ENCODE measurements around the gene DDX41. TPM values are rescaled to one million over a fixed set of nuclear protein-coding genes. Genes with fewer than 3 reads are reported as not detected.

The DDX41 gene
- total and polyA plus RNA-seq, 2 of the 13 experiments (the other 11 are each of a cell fraction or from before 2014, with no cell fraction given) = 62.8 to 105 TPM

GRCh38 chr5:177476531-177477233 is 40.1 kb downstream of the DDX41 start (continued):
- TF ChIP-seq SIN3A (IDR thresholded peaks at IDR 0.05; ENCODE audit: borderline replicate concordance, low read depth, low read length) (no peak), HMGXB3 (CRISPR knock-in tag; IDR thresholded peaks at IDR 0.05; ENCODE audit: borderline replicate concordance) (no peak), ZNF224 (CRISPR knock-in tag; IDR thresholded peaks at IDR 0.05) (no peak), ETV6 (CRISPR knock-in tag; conservative IDR thresholded peaks at IDR 0.05) (no peak), ZNF556 (CRISPR knock-in tag; IDR thresholded peaks at IDR 0.05; ENCODE audit: borderline replicate concordance) (no peak), ZBTB33 (CRISPR knock-in tag; IDR thresholded peaks at IDR 0.05) (peak; percentile 77), ZNF747 (CRISPR knock-in tag; IDR thresholded peaks at IDR 0.05; ENCODE audit: borderline replicate concordance) (no peak), SP5 (CRISPR knock-in tag; IDR thresholded peaks at IDR 0.05; ENCODE audit: borderline replicate concordance, low read depth) (0 out of 2 replicates have a peak, but pooled peaks have one; percentile 13), ETV5 (CRISPR knock-in tag; IDR thresholded peaks at IDR 0.05; ENCODE audit: borderline replicate concordance) (peak; percentile 17; the same call in 1 of the 2 replicates), ZNF180 (CRISPR knock-in tag; IDR thresholded peaks at IDR 0.05; ENCODE audit: borderline replicate concordance, low read depth) (no peak), NFYC (CRISPR knock-in tag; IDR thresholded peaks at IDR 0.05) (0 out of 2 replicates have a peak, but pooled peaks have one; percentile 23), RORA (CRISPR knock-in tag; IDR thresholded peaks at IDR 0.05) (no peak), ZNF282 (IDR thresholded peaks at IDR 0.05; ENCODE audit: partially characterized antibody) (no peak), ZNF10 (CRISPR knock-in tag; IDR thresholded peaks at IDR 0.05; ENCODE audit: borderline replicate concordance, low read depth) (no peak), ZNF768 (CRISPR knock-in tag; IDR thresholded peaks at IDR 0.05) (peak; percentile 87), CHCHD3 (CRISPR knock-in tag; IDR thresholded peaks at IDR 0.05) (no peak), ATF7 (IDR thresholded peaks at IDR 0.05) (no peak), ATF7 (CRISPR knock-in tag; IDR thresholded peaks at IDR 0.05) (no peak)
- TF ChIP-seq, protein P1, sequence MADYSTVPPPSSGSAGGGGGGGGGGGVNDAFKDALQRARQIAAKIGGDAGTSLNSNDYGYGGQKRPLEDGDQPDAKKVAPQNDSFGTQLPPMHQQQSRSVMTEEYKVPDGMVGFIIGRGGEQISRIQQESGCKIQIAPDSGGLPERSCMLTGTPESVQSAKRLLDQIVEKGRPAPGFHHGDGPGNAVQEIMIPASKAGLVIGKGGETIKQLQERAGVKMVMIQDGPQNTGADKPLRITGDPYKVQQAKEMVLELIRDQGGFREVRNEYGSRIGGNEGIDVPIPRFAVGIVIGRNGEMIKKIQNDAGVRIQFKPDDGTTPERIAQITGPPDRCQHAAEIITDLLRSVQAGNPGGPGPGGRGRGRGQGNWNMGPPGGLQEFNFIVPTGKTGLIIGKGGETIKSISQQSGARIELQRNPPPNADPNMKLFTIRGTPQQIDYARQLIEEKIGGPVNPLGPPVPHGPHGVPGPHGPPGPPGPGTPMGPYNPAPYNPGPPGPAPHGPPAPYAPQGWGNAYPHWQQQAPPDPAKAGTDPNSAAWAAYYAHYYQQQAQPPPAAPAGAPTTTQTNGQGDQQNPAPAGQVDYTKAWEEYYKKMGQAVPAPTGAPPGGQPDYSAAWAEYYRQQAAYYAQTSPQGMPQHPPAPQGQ (CRISPR knock-in tag; IDR thresholded peaks at IDR 0.05; ENCODE audit: borderline replicate concordance) = no peak

Data from HepG2 (cell line).